ENCODE results near the gene PPOX.

The PPOX gene

GRCh38 chr1:161153682-161154337, 12.4 kb upstream of the PPOX start, which contains the start of gene UFC1:
UFC1 (plus strand) TSS chr1:161153978; CDS start chr1:161153998, 20 bp downstream.
- peak; percentile 90 for DNase-seq (ENCODE audit: low spot score)

- DNase-seq (ENCODE audit: low spot score) = no peak
Observed at GRCh38 chr1:161157867-161158266, 8.4 kb upstream of the PPOX start.

- no peak for DNase-seq (ENCODE audit: low spot score)
Observed at GRCh38 chr1:161158316-161159010, 7.8 kb upstream of the PPOX start.

GRCh38 chr1:161159087-161159912, 6.9 kb upstream of the PPOX start, which contains the start of gene USP21:
USP21 (plus strand) TSS chr1:161159500; CDS start chr1:161160641, 1,141 bp downstream.
- DNase-seq (ENCODE audit: low spot score) = peak; percentile 98

- no peak for DNase-seq (ENCODE audit: low spot score)
Observed at GRCh38 chr1:161159913-161160243, 6.3 kb upstream of the PPOX start.

GRCh38 chr1:161160671-161161145, 5.5 kb upstream of the PPOX start:
- no peak for DNase-seq (ENCODE audit: low spot score)

- no peak for DNase-seq (ENCODE audit: low spot score)
Observed at GRCh38 chr1:161161652-161162051, 4.6 kb upstream of the PPOX start.

GRCh38 chr1:161162052-161162451, 4.2 kb upstream of the PPOX start:
- no peak for DNase-seq (ENCODE audit: low spot score)

- no peak for DNase-seq (ENCODE audit: low spot score)
Observed at GRCh38 chr1:161162806-161163205, 3.4 kb upstream of the PPOX start.

GRCh38 chr1:161163793-161164192, 2.4 kb upstream of the PPOX start:
- DNase-seq (ENCODE audit: low spot score) = no peak

- no peak for DNase-seq (ENCODE audit: low spot score)
Observed at GRCh38 chr1:161164901-161165610, 1.2 kb upstream of the PPOX start.

- no peak for DNase-seq (ENCODE audit: low spot score)
Observed at GRCh38 chr1:161166669-161167548, 683 bp downstream of the PPOX start.

GRCh38 chr1:161168906-161169305, 2.7 kb downstream of the PPOX start:
- no peak for DNase-seq (ENCODE audit: low spot score)

GRCh38 chr1:161171191-161171590, 5.0 kb downstream of the PPOX start:
- DNase-seq (ENCODE audit: low spot score) = no peak

- DNase-seq (ENCODE audit: low spot score) = no peak
Observed at GRCh38 chr1:161171696-161172095, 5.5 kb downstream of the PPOX start.

GRCh38 chr1:161172349-161172748, 6.1 kb downstream of the PPOX start:
- no peak for DNase-seq (ENCODE audit: low spot score)

- DNase-seq (ENCODE audit: low spot score) = peak; percentile 97
Observed at GRCh38 chr1:161172776-161173376, 6.7 kb downstream of the PPOX start.

- no peak for DNase-seq (ENCODE audit: low spot score)
Observed at GRCh38 chr1:161173711-161174110, 7.5 kb downstream of the PPOX start.

- DNase-seq (ENCODE audit: low spot score) = no peak
Observed at GRCh38 chr1:161174911-161175310, 8.7 kb downstream of the PPOX start.

GRCh38 chr1:161175771-161176453, 9.7 kb downstream of the PPOX start:
- no peak for DNase-seq (ENCODE audit: low spot score)
